A549 (cell line): ENCODE data around the gene NUP205. TPM values are rescaled to one million over a fixed set of nuclear protein-coding genes. Genes with fewer than 3 reads are reported as not detected.

Source experiments
- ATAC-seq, 2 experiments: fragments of 200-7000 bp in 1 of 2; fragments of >200 bp in 1 of 2; cut with Nextera tagmentation in 1 of 2; cut with Tn5 transposase in 1 of 2; 3 replicates each; pipeline versions ENCODE4 v1.8.0 to v1.9.1; 2018 to 2020; ENCODE audit warnings: mild to moderate bottlenecking in 1 of 2, moderate library complexity in 1 of 2
- CTCF ChIA-PET: fragments of 300-600 bp; sonication (Branson Sonifier 250); formaldehyde crosslinking; extraction: SDS; loops from one replicate; lab custom pipeline; 2021; ENCODE audit warnings: antibody characterized with exemption, inconsistent platforms; lab: Yijun Ruan, JAX
- POLR2A ChIA-PET: fragments of 350-600 bp; formaldehyde crosslinking; extraction: SDS; loops from one replicate; lab custom pipeline; 2021; ENCODE audit warnings: antibody characterized with exemption, inconsistent platforms; lab: Yijun Ruan, JAX
- DNase-seq, 2 experiments: peaks; one replicate each; pipeline versions ENCODE4 v3.0.0 to v3.0.0-alpha.2; 2011 to 2016; ENCODE audit warnings: low read depth in 1 of 2, low spot score in 1 of 2
- FAIRE-seq: peaks from 2 replicates; lab custom pipeline; 2011; peaks lifted over from hg19 to GRCh38; lab: Jason Lieb, UNC
- H3K27ac ChIP-seq, 2 experiments: fragments of >200 bp; sonication (Bioruptor Twin); formaldehyde crosslinking; 3 replicates each; pipeline ENCODE4 v1.5.1; 2016 to 2017
- H3K4me1 ChIP-seq: fragments of >200 bp; sonication (Bioruptor Twin); formaldehyde crosslinking; 3 replicates; pipeline ENCODE4 v1.6.1; 2016
- H3K4me2 ChIP-seq: fragments of >200 bp; sonication (Bioruptor Twin); formaldehyde crosslinking; 3 replicates; pipeline ENCODE4 v1.6.1; 2016
- H3K4me3 ChIP-seq: fragments of >200 bp; sonication (Bioruptor Twin); formaldehyde crosslinking; 3 replicates; pipeline ENCODE4 v1.5.1; 2016
- H3K9me3 ChIP-seq: fragments of >200 bp; sonication (Bioruptor Twin); formaldehyde crosslinking; 3 replicates; pipeline ENCODE4 v1.6.1; 2016
- BCL3 ChIP-seq: fragments of >200 bp; sonication (Bioruptor Twin); formaldehyde crosslinking; IDR thresholded peaks from 3 replicates; pipeline ENCODE4 v1.6.1; 2016
- CBX8 ChIP-seq: fragments of 200-600 bp; sonication (generic); IDR thresholded peaks from 2 replicates; pipeline ENCODE4 v1.6.1; 2016
- CEBPB ChIP-seq, 2 experiments: fragments of >200 bp in 1 of 2; sonication (Bioruptor Twin) in 1 of 2; formaldehyde crosslinking in 1 of 2; IDR thresholded peaks; 2 replicates each; pipeline ENCODE4 v1.6.1; 2012 to 2016
- CHD2 ChIP-seq: fragments of 150-350 bp; IDR thresholded peaks from 2 replicates; pipeline ENCODE4 v1.6.1; 2014; ENCODE audit warnings: low read length; ENCODE audit not compliant: partially characterized antibody
- CTCF ChIP-seq: fragments of >200 bp; sonication (Bioruptor Twin); formaldehyde crosslinking; IDR thresholded peaks from 3 replicates; pipeline ENCODE4 v1.5.1; 2016
- EHF ChIP-seq: fragments of 250-450 bp; sonication (Bioruptor Pico); IDR thresholded peaks from 2 replicates; pipeline ENCODE4 v1.5.0; 2020; ENCODE audit warnings: mild to moderate bottlenecking
- EP300 ChIP-seq, 2 experiments: fragments of >200 bp; sonication (Bioruptor Twin); formaldehyde crosslinking; IDR thresholded peaks; 2 replicates in 1 of 2; 3 replicates in 1 of 2; pipeline ENCODE4 v1.6.1; 2016 to 2017
- ESRRA ChIP-seq: fragments of 150-350 bp; IDR thresholded peaks from 2 replicates; pipeline ENCODE4 v1.6.1; 2014; ENCODE audit warnings: mild to moderate bottlenecking, low read length, borderline replicate concordance
- FOSB ChIP-seq: fragments of 250-450 bp; sonication (Bioruptor Pico); IDR thresholded peaks from 2 replicates; pipeline ENCODE4 v1.5.0; 2020; ENCODE audit warnings: mild to moderate bottlenecking, moderate library complexity
- JUN ChIP-seq, 2 experiments: fragments of >200 bp; sonication (Bioruptor Twin); formaldehyde crosslinking; IDR thresholded peaks; 2 replicates in 1 of 2; 3 replicates in 1 of 2; pipeline ENCODE4 v1.6.1; 2016 to 2017
- JUNB ChIP-seq: fragments of >200 bp; sonication (Bioruptor Twin); formaldehyde crosslinking; IDR thresholded peaks from 2 replicates; pipeline ENCODE4 v1.6.1; 2016
- MYC ChIP-seq: IDR thresholded peaks from 2 replicates; pipeline ENCODE4 v1.6.1; 2012; ENCODE audit warnings: mild to moderate bottlenecking, inconsistent platforms, low read length, improper control_type of control experiment, borderline replicate concordance
- NFE2L2 ChIP-seq: fragments of 150-350 bp; conservative IDR thresholded peaks from 2 replicates; pipeline ENCODE4 v1.6.1; 2014; ENCODE audit warnings: low read length
- NPAS2 ChIP-seq: fragments of 250-450 bp; sonication (Bioruptor Pico); IDR thresholded peaks from 2 replicates; pipeline ENCODE4 v1.8.0; 2022; ENCODE audit warnings: mild to moderate bottlenecking, moderate library complexity, borderline replicate concordance
- PHF8 ChIP-seq: fragments of 200-600 bp; sonication (generic); IDR thresholded peaks from 2 replicates; pipeline ENCODE4 v1.6.1; 2016; ENCODE audit warnings: low read depth, mild to moderate bottlenecking, antibody characterized with exemption, moderate library complexity, borderline replicate concordance
- POLR2A ChIP-seq: IDR thresholded peaks from 2 replicates; pipeline ENCODE4 v1.6.1; 2012; ENCODE audit warnings: mild to moderate bottlenecking, low read length
- RAD21 ChIP-seq, 2 experiments: fragments of >200 bp in 1 of 2; sonication (Bioruptor Twin) in 1 of 2; formaldehyde crosslinking in 1 of 2; IDR thresholded peaks in 1 of 2; conservative IDR thresholded peaks in 1 of 2; 2 replicates in 1 of 2; 3 replicates in 1 of 2; pipeline ENCODE4 v1.6.1; 2012 to 2018; ENCODE audit warnings: inconsistent platforms in 1 of 2
- RCOR1 ChIP-seq: fragments of 150-350 bp; IDR thresholded peaks from 2 replicates; pipeline ENCODE4 v1.6.1; 2014; ENCODE audit warnings: antibody characterized with exemption, low read length, low read depth
- RFX5 ChIP-seq: fragments of 450-650 bp; IDR thresholded peaks from 2 replicates; pipeline ENCODE4 v1.7.1; 2014; ENCODE audit warnings: antibody characterized with exemption, mild to moderate bottlenecking, moderate library complexity
- TFCP2L1 ChIP-seq: fragments of 250-450 bp; sonication (Bioruptor Pico); IDR thresholded peaks from 2 replicates; pipeline ENCODE4 v1.5.0; 2021; ENCODE audit warnings: mild to moderate bottlenecking
- TP53 ChIP-seq: fragments of 250-450 bp; sonication (Bioruptor Pico); IDR thresholded peaks from 2 replicates; pipeline ENCODE4 v1.5.0; 2021; ENCODE audit warnings: mild to moderate bottlenecking, moderate library complexity
- ZC3H11A ChIP-seq: fragments of 450-650 bp; IDR thresholded peaks from 2 replicates; pipeline ENCODE4 v1.6.1; 2014; ENCODE audit warnings: antibody characterized with exemption, mild to moderate bottlenecking
- ZFP36 ChIP-seq: fragments of 450-650 bp; IDR thresholded peaks from 2 replicates; pipeline ENCODE4 v1.6.1; 2014; ENCODE audit warnings: borderline replicate concordance; ENCODE audit not compliant: partially characterized antibody
- ZSCAN20 ChIP-seq: fragments of 250-450 bp; sonication (Bioruptor Pico); IDR thresholded peaks from 2 replicates; pipeline ENCODE4 v1.8.0; 2022; ENCODE audit warnings: mild to moderate bottlenecking, moderate library complexity
- WGBS: methylation state at CpG from one replicate; pipeline ENCODE4 v1.1.6; 2017; ENCODE audit errors: missing lambda C conversion rate; 5-methylcytosine and 5-hydroxymethylcytosine counted together
- polyA plus RNA-seq, 4 experiments: library from polyadenylated mRNA; depleted of rRNA in 3 of 4; stranded (reverse); fragments of >200 nt; fragmentation: RNase III in 1 of 4; extraction: RNeasy Plus Mini Kit Qiagen cat#74134 plus additional on column Dnase treatment in 1 of 4; gene quantifications; 2 replicates in 3 of 4; 3 replicates in 1 of 4; pipeline ENCODE4 v1.2.3, GENCODE V29; 2011 to 2017
- TF ChIP-seq, protein P1 (sequence below): IDR thresholded peaks from 2 replicates; pipeline ENCODE4 v1.6.1; 2012; ENCODE audit warnings: low read depth, borderline replicate concordance
- TF ChIP-seq, protein P2 (sequence below): IDR thresholded peaks from 2 replicates; pipeline ENCODE4 v1.6.1; 2012
- TF ChIP-seq, protein P3 (sequence below): fragments of 150-350 bp; IDR thresholded peaks from 2 replicates; pipeline ENCODE4 v1.6.1; 2014; ENCODE audit warnings: low read depth, mild to moderate bottlenecking, low read length
- TF ChIP-seq, protein P4 (sequence below): fragments of 200-600 bp; sonication (generic); IDR thresholded peaks from 2 replicates; pipeline ENCODE4 v1.6.1; 2016; ENCODE audit warnings: antibody characterized with exemption, mild to moderate bottlenecking, moderate library complexity

The NUP205 gene
- polyA plus RNA-seq, 2 of the 4 experiments (the other 2 are of a cell fraction) = 55.0 to 119 TPM

DNA sequence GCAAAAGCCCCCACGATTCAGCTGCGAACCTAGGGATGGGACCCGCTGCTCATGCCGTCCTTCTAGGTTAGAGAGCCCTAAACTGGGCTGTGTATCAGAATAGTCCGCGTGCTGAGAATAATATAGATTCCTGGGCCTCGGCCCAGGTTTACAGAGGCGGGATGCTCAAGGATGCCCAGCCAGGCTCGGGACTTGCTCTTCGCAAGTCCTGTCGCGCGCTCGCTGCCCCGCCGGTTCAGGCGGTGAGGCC lies 104.3 kb downstream of the NUP205 start:
- H3K9me3 ChIP-seq = no peaks in the 10 kb centered on the region
- FAIRE-seq (no peak), ATAC-seq (no peak; a peak in 2 of 6 replicates), DNase-seq (no peak)
- ChIA-PET CTCF (interaction anchor here (0.6 to 5.9 kb wide), 15 partner anchors 11 to 560 kb away, joined by 3 to 38 read pairs (median 4); no protein-coding TSS in a partner anchor), POLR2A (interaction anchor here (0.9 to 2.4 kb wide), 6 partner anchors 11 to 387 kb away, joined by 3 to 17 read pairs (median 5); no protein-coding TSS in a partner anchor)
- peak; percentile 45 for TF ChIP-seq PHF8
- TF ChIP-seq JUNB = no peak
- 0 out of 2 replicates have a peak, but pooled peaks have one; percentile 3 for TF ChIP-seq ZC3H11A
- no peak for TF ChIP-seq JUN (IDR thresholded peaks at IDR 0.05)
- TF ChIP-seq CTCF = peak; percentile 52; the same call in 2 of the 3 replicates
- TF ChIP-seq, protein P1, sequence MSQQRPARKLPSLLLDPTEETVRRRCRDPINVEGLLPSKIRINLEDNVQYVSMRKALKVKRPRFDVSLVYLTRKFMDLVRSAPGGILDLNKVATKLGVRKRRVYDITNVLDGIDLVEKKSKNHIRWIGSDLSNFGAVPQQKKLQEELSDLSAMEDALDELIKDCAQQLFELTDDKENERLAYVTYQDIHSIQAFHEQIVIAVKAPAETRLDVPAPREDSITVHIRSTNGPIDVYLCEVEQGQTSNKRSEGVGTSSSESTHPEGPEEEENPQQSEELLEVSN = peak; percentile 79; the same call in 1 of the 2 replicates
- WGBS = 7% methylated on average over 16 of the region's 17 CpGs
- H3K27ac ChIP-seq = peak overlapping the region; percentile 91 to 93
- H3K4me2 ChIP-seq = peak overlapping the region; percentile 79
- H3K4me1 ChIP-seq = peaks cover 17% of the 10 kb centered on the region; the same call in 2 of the 3 replicates
- peak overlapping the region; percentile 85 for H3K4me3 ChIP-seq

GRCh38 chr7:135662373-135663114 lies 104.8 kb downstream of the NUP205 start, which contains the start of gene STMP1:
TSS of gene STMP1 (plus strand) at chr7:135662514.
- no peak for FAIRE-seq
- no peak for TF ChIP-seq FOSB (CRISPR knock-in tag)
- no peak for TF ChIP-seq NPAS2
- TF ChIP-seq, protein P2, sequence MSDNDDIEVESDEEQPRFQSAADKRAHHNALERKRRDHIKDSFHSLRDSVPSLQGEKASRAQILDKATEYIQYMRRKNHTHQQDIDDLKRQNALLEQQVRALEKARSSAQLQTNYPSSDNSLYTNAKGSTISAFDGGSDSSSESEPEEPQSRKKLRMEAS = peak; percentile 96
- no peak for TF ChIP-seq NFE2L2
- peak; percentile 25 to 50; a peak in 3 of 5 replicates for TF ChIP-seq RAD21 (conservative IDR thresholded peaks at IDR 0.05 in 1 of 2, IDR thresholded peaks at IDR 0.05 in 1 of 2)
- TF ChIP-seq EHF (CRISPR knock-in tag) = no peak
- TF ChIP-seq ESRRA = no peak; the same call in 1 of the 2 replicates
- TF ChIP-seq RCOR1 = no peak
- peak; percentile 79 for TF ChIP-seq PHF8
- no peak for TF ChIP-seq ZSCAN20 (CRISPR knock-in tag)
- TF ChIP-seq TP53 = 0 out of 2 replicates have a peak, but pooled peaks have one; percentile 13
- no peak for TF ChIP-seq CBX8
- peak; percentile 88; the same call in 1 of the 2 replicates for TF ChIP-seq MYC
- no peak for TF ChIP-seq EP300 (IDR thresholded peaks at IDR 0.05)
- TF ChIP-seq CHD2 = no peak
- no peak for TF ChIP-seq RFX5
- TF ChIP-seq TFCP2L1 (CRISPR knock-in tag) = peak; percentile 68; the same call in 1 of the 2 replicates
- no peak for TF ChIP-seq ZFP36
- TF ChIP-seq, protein P3, sequence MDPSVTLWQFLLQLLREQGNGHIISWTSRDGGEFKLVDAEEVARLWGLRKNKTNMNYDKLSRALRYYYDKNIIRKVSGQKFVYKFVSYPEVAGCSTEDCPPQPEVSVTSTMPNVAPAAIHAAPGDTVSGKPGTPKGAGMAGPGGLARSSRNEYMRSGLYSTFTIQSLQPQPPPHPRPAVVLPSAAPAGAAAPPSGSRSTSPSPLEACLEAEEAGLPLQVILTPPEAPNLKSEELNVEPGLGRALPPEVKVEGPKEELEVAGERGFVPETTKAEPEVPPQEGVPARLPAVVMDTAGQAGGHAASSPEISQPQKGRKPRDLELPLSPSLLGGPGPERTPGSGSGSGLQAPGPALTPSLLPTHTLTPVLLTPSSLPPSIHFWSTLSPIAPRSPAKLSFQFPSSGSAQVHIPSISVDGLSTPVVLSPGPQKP = no peak
- TF ChIP-seq, protein P4, sequence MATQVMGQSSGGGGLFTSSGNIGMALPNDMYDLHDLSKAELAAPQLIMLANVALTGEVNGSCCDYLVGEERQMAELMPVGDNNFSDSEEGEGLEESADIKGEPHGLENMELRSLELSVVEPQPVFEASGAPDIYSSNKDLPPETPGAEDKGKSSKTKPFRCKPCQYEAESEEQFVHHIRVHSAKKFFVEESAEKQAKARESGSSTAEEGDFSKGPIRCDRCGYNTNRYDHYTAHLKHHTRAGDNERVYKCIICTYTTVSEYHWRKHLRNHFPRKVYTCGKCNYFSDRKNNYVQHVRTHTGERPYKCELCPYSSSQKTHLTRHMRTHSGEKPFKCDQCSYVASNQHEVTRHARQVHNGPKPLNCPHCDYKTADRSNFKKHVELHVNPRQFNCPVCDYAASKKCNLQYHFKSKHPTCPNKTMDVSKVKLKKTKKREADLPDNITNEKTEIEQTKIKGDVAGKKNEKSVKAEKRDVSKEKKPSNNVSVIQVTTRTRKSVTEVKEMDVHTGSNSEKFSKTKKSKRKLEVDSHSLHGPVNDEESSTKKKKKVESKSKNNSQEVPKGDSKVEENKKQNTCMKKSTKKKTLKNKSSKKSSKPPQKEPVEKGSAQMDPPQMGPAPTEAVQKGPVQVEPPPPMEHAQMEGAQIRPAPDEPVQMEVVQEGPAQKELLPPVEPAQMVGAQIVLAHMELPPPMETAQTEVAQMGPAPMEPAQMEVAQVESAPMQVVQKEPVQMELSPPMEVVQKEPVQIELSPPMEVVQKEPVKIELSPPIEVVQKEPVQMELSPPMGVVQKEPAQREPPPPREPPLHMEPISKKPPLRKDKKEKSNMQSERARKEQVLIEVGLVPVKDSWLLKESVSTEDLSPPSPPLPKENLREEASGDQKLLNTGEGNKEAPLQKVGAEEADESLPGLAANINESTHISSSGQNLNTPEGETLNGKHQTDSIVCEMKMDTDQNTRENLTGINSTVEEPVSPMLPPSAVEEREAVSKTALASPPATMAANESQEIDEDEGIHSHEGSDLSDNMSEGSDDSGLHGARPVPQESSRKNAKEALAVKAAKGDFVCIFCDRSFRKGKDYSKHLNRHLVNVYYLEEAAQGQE = no peak
- TF ChIP-seq POLR2A = peak; percentile 96
- peak; percentile 68 to 95; a peak in 4 of 5 replicates for TF ChIP-seq JUN (IDR thresholded peaks at IDR 0.05)
- peak; percentile 81; the same call in 2 of the 3 replicates for TF ChIP-seq BCL3
- TF ChIP-seq CEBPB (IDR thresholded peaks at IDR 0.05) = peak; percentile 80 to 86

More at GRCh38 chr7:135662373-135663114, 104.8 kb downstream of the NUP205 start, which contains the start of gene STMP1:
- peak within 1 kb of the TSS; percentile 91 to 93 for H3K27ac ChIP-seq
- peak; percentile 94 to 95 for ATAC-seq
- peak within 1 kb of the TSS; percentile 85 for H3K4me3 ChIP-seq
- peaks cover 17% of the 10 kb centered on the region; the same call in 2 of the 3 replicates for H3K4me1 ChIP-seq
- ChIA-PET CTCF (interaction anchor here (0.6 to 5.9 kb wide), 17 partner anchors 10 to 559 kb away, joined by 3 to 38 read pairs (median 3); no protein-coding TSS in a partner anchor), POLR2A (interaction anchor here (0.5 to 2.4 kb wide), 9 partner anchors 10 to 388 kb away, joined by 3 to 17 read pairs (median 5); partner anchors contain the start of gene MTPN)
- peak within 1 kb of the TSS; percentile 81 for H3K4me2 ChIP-seq
- no peaks in the 10 kb centered on the region for H3K9me3 ChIP-seq
- DNase-seq = peak; percentile 88 to 97
- WGBS = under 1% methylated on average over 35 of the region's 60 CpGs
